HuH-7 (cell line): ENCODE results near the gene CCDC92.
"Not testable (repeated sequence)": the region's sequence is repeated elsewhere in the genome, so short reads cannot be mapped to it uniquely, and the experiment has no call there.

ENCODE experiments used
- DNase-seq: peaks from one replicate; pipeline ENCODE4 v3.0.0; 2011; ENCODE audit warnings: low spot score

Gene CCDC92

GRCh38 chr12:123948796-123949769 lies 23.5 kb downstream of the CCDC92 start:
- peak; percentile 62 for DNase-seq

DNA sequence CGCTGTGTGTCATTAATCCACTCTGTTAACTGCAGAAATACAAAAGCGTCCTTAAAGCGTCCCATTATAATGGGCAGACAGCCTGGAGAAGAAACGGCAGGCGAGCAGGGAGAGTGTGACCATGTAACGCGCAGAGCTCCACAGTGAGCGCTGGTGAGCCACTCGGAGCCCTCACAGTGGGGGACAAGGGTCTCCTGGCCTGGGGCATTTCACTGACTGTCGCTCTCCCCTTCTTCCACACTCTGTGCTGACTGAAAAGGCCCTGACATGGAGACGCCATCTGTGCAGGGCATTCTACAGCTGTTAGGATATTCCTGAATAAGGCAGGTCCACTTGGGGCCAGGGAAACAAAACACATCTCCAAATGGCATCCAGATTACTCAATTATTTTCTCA lies 24.2 kb downstream of the CCDC92 start:
- DNase-seq = no peak

- not testable (repeated sequence) for DNase-seq
Measured at GRCh38 chr12:123947531-123947930, 25.1 kb downstream of the CCDC92 start.

DNA sequence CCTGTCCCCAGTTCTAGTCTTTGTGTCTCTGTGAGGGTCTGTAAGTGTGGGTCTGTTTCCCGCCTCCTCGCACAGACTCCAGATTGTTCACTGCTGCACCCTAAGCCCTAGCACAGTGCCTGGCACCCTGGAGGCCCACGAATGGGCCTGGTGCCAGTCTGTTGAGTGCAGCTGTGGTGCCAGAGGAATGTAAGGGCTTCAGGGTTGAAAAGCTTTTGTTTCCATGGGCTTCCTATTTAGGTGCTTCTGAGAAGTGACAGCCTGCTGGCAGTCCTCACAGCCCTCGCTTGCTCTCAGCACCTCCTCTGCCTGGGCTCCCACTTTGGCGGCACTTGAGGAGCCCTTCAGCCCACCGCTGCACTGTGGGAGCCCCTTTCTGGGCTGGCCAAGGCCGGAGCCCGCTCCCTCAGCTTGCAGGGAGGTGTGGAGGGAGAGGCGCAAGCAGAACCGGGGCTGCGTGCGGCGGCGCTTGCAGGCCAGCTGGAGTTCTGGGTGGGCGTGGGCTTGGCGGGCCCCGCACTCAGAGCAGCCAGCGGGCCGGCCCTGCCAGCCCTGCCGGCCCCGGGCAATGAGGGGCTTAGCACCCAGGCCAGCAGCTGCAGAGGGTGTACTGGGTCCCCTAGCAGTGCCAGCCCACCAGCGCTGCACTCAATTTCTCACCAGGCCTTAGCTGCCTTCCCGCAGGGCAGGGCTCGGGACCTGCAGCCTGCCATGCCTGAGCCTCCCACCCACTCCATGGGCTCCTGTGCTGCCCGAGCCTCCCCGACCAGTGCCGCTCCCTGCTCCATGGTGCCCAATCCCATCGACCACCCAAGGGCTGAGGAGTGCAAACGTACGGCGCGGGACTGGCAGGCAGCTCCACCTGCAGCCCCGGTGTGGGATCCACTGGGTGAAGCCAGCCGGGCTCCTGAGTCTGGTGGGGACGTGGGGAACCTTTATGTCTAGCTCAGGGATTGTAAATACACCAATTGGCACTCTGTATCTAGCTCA lies 25.8 kb downstream of the CCDC92 start:
- DNase-seq = not testable (repeated sequence)

GRCh38 chr12:123946152-123946515 lies 26.5 kb downstream of the CCDC92 start:
- DNase-seq = no peak

DNA sequence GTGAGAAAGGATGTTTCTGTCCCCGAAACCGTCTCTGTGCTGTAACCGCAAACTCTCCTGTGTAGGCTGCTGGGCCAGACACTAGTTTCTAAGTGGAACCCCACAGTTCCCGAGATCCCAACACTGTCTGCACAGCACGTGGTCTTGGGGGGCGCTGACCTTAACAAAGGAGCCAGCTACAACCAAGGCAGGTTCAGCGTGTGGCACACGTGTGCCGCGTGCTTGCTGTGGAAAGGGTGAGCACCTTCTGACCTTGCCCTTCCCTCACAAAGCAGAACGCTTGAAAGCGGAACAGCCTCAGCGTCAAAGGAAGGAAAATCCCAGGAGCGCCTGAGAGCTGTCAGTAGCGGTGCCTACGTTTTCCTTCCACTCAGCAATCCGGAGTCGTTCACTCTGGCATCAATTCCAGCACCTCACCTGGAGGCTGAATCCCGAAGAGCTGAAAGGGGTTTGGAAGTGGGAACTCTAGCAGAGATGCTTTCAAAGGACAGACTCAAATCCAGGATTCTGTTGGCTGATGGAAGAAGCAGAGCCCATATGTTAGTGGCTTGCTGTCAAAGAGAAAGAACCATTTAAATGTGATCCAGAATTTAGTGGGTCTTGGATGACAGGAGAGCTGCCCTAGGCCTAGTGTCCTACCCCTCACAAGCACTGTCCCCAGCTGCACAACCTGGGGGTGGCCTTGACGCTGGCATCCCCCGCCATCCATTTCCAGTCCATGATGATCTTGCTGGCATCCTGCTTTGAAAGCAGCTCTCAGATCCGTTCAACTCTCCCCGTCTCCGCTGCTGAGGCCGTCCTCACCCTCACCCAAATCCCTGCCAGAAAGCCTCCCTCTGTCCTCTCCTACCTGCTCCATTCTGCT lies 27.1 kb downstream of the CCDC92 start:
- DNase-seq = no peak

DNA sequence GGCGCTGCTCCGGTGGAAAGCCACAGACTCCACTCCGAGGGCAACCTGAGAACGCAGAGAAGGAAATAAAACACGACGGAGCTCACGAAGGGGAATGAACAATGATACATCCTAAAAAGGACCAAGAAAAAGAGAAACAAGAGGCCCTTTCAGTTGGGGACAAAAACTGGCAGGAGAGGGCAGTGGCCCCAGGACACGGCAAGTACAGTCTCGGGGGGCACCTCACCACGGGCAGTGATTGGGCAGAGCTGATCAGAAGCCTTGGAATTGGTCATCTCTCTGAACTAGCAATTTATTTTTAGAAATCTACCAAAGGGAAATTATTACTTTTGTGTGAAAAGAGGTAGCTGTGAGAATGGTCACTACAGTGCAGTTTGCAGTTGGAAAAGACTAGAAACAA lies 27.9 kb downstream of the CCDC92 start:
- no peak for DNase-seq

DNA sequence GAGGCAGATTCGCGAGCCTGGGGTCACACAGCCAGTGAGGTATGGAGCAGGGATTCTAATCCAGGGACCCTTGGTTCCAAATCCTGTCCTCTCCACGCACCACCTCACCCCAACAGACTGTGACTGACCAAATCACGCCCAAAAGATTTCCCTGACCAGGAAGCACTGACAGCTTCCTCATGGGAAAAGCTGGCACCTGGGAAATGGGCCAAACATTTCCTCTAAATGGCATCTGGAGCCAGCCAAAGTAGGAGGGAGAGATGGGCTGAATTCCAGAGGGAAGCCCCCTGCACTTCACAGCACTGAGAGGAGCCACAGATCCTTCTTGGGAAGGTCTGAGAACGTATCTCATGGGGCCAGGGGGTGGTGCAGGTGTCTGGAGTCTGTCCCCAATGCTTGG lies 28.8 kb downstream of the CCDC92 start:
- no peak for DNase-seq

DNA sequence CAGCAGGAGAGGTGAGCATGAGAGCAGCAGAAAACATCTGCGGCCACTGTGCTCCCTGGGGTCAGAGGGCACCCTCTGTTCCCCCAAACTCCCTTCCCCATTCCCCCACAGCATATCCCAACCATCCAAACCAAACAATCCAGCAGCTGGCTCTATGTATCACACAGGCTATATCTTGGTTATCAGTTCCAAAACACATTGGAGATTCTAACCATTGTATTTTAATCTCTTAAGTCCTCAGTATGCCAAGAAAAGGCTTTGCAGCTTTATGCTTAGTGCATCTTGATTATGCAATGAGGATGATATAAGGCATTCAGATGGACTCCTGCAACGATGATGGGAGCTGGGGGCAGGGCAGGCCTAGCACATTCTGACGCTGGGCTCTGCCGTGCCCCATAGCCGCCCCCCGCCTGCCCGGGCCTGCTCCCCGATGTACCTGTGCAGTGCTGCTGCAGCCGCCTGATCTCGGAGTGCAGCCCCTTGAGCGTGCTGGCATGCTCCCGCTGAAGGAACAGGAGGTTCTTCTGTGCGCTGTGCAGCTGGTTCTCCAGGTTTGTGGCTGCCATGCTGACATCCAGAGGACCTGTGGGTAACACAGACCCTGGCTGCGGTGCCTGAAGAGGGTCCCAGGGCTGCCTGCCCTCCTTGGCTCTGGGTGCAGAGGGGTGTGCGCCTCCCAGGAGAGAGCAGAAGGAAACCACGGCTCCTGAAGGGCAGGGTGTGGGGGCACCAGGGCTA lies 29.6 kb downstream of the CCDC92 start:
- no peak for DNase-seq

DNA sequence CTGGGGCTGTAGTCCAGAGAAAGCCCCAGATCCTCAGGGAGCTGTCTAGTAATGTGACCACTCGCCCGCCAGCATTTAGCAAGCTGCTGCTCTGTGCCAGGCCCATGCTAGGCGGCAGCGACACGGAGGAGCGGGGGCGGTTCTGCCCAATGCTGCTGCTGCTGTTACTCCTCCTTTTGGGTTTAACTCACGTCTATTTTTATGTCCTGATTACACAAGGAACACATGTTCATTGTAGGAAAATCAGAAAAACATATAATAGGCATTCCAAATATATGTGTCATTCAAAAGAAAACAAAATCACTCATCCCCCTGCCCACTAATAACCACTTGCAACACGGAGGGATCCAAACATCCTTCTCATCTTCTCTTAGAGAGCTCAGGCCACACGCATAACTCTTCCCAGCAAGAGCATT lies 30.4 kb downstream of the CCDC92 start:
- DNase-seq = no peak

GRCh38 chr12:123941624-123942237 lies 30.9 kb downstream of the CCDC92 start:
- no peak for DNase-seq

DNA sequence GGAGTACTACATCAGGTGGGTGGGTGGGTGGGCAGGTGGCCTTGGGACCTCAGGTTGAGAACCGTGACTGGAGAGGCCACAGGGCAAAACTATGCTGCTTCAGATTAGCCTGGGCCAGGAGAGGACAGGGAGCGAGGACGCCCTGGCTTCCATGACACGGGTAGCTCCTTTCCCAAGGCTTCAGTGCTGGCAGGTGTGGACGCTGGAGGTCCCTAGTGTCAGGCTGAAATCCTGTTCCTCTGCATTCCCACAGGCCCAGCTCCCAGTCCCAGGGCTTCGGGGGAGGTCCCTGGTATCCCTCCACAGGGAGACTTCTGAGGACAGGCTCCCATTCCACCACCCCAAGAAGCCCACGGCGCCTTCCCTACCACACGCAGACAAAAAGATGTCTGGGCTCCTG lies 31.6 kb downstream of the CCDC92 start:
- no peak for DNase-seq

DNA sequence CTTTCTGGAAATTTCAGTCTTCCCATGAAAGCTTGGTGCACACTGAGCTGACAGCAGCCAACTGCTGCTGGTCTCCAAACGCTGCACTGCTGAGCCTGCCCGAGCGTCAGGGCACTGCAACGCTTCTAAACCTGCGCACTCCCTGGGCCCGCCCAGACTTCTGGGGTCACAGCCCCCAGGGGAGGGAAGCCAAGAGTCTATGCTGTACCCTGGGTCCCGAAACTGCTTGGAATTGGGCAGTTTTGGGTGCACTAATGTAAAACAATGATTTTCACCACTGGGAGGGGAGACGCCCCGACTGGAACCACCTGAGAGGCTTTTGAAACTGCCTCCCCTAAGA lies 32.0 kb downstream of the CCDC92 start:
- no peak for DNase-seq

GRCh38 chr12:123939716-123940626 lies 32.7 kb downstream of the CCDC92 start:
- DNase-seq = no peak

DNA sequence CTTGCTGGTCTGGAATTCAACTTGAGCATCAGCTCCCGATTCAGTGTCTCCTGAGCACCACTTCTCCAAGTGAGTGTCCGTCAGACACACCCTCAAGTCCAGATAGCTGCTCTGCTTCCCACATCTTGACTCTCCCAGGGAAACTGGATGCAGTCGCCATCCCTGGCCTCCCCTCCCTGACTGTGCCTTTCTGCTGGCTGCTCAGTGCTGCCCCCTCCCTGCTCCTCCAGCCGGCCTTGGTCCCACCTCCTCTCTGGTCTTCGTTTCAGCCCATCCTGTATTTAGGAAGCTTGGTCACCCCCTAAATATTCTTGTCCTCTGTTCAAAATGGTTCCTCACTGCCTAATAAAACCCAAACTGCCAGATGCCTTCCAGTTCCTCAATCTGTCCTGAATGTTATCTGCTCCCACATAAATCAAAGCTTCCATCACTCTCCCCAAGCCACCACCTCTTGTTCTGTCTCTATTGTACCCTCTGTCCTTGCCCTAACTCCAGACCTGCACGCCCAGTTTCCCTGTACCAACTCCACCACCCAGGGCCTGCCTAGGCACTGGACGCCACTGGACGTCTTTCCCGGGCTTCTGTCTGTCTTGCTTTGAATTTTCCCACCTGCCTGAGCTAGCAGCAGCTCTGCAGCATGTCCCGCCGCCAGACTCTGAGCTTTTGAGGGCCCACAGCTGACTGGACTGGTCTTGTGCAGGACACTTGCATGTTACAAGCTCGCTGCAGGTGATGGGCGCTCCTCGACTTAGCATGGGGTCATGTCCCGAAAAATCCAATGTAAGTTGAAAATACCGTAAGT lies 33.8 kb downstream of the CCDC92 start:
- DNase-seq = peak; percentile 43

DNA sequence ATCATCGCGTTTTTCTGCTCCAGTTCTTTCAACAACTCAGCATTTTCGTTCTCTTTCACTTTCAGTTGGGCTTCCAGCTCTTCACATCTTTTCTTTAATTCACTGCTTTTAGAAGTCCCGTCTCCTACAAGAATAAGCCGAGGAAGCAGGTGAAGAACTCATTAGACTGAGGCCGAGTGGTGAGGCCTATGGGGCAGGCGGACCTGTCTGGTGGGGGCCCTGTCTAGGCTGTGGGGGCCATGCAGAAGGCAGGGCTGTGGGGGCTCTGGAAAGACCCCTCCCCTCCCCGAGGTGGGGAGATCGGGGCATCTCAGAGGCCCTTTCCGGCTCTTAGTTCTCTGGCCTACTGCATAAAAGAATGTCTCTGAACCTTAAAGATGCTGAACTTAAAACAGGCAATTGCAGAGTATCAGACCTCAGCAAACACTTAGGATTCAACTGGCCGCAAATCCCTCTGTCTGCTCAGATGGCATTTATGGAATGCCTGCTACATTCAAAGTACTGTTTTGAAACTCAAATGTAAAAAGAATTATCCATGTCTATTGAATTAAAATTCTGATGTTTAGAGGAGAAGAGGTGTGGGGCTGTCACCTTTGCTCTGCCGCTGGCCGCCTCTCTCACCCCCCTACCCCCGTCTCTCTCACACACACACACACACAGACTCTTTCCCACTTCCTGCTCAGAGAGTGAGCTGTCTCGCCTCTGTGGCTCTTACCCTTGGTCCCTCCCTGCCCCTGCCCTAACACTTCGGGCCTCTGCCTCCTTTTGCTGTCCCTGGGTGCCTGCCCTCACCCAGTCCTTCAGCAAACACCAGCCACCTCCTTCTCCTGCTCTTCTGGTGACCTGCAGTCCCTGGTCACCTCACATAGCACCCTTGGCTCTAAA lies 34.7 kb downstream of the CCDC92 start:
- DNase-seq = no peak

- DNase-seq = no peak
Measured at GRCh38 chr12:123936956-123937706, 35.5 kb downstream of the CCDC92 start.
